AG04450 (cell line): ENCODE measurements around the gene KASH5. TPM values are rescaled to one million over a fixed set of nuclear protein-coding genes. Genes with fewer than 3 reads are reported as not detected.

ENCODE experiments used
- CTCF ChIA-PET: fragments of 300-600, 350-600 bp; formaldehyde crosslinking; extraction: SDS; loops from one replicate; lab custom pipeline; 2022; ENCODE audit warnings: antibody characterized with exemption, inconsistent platforms; lab: Charles Lee
- POLR2A ChIA-PET: fragments of 350-600 bp; formaldehyde crosslinking; extraction: SDS; loops from one replicate; lab custom pipeline; 2021; ENCODE audit warnings: antibody characterized with exemption, inconsistent platforms; lab: Yijun Ruan, JAX
- DNase-seq: peaks from one replicate; pipeline ENCODE4 v3.0.0-alpha.2; 2011; ENCODE audit warnings: low read depth, low spot score
- H3K27ac ChIP-seq: one replicate; pipeline ENCODE4 v1.5.1; 2012; ENCODE audit warnings: low read depth, low read length, control low read depth
- H3K27me3 ChIP-seq: one replicate; pipeline ENCODE4 v1.6.0; 2012; ENCODE audit warnings: low read length; ENCODE audit not compliant: control insufficient read depth, insufficient read depth
- H3K4me3 ChIP-seq: 2 replicates; pipeline ENCODE4 v1.5.1; 2011; ENCODE audit warnings: mild to moderate bottlenecking, low read depth, low read length, control low read depth
- H3K9me3 ChIP-seq: 2 replicates; pipeline ENCODE4 v1.5.1; 2012; ENCODE audit warnings: low read length; ENCODE audit not compliant: control insufficient read depth, insufficient read depth
- polyA plus RNA-seq: library from polyadenylated mRNA; depleted of rRNA; stranded (reverse); fragments of >200 nt; gene quantifications from 2 replicates; pipeline ENCODE4 v1.2.3, GENCODE V29; 2011
- TF ChIP-seq, protein P1 (sequence below): IDR thresholded peaks from 2 replicates; pipeline ENCODE4 v1.5.1; 2011; ENCODE audit warnings: low read depth, low read length, control low read depth, inconsistent platforms

KASH5 gene
- polyA plus RNA-seq, 1 experiment = not detected

DNA sequence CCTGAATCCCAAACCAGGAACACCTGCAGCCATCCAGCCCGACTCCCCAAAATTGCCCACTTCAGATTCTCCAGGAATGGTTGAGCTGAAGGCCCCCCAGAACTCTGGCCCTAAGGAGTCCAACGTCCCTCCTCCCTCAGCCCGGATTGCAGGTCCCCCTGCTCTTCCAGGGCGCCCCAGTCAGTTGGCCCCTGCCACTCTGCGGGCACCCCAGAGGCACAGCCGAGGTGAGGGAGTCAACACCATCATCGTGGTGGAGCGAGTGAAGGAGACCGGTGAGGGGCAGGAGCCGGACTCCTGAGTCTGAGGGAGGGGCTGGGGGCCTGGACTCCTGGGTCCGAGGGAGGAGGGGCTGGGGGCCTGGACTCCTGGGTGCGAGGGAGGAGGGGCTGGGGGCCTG is 39.3 kb downstream of the KASH5 start:
- Histone ChIP-seq H3K4me3 (no peak overlapping the region), H3K27ac (no peak overlapping the region), H3K9me3 (peaks cover 18% of the 10 kb centered on the region; the same call in 1 of the 2 replicates), H3K27me3 (peaks cover 93% of the 10 kb centered on the region)
- ChIA-PET CTCF (interaction anchor here (1.6 kb wide), 1 partner anchor 126 kb away, joined by 4 read pairs; no protein-coding TSS in a partner anchor), POLR2A (no interaction called here)
- TF ChIP-seq, protein P1, sequence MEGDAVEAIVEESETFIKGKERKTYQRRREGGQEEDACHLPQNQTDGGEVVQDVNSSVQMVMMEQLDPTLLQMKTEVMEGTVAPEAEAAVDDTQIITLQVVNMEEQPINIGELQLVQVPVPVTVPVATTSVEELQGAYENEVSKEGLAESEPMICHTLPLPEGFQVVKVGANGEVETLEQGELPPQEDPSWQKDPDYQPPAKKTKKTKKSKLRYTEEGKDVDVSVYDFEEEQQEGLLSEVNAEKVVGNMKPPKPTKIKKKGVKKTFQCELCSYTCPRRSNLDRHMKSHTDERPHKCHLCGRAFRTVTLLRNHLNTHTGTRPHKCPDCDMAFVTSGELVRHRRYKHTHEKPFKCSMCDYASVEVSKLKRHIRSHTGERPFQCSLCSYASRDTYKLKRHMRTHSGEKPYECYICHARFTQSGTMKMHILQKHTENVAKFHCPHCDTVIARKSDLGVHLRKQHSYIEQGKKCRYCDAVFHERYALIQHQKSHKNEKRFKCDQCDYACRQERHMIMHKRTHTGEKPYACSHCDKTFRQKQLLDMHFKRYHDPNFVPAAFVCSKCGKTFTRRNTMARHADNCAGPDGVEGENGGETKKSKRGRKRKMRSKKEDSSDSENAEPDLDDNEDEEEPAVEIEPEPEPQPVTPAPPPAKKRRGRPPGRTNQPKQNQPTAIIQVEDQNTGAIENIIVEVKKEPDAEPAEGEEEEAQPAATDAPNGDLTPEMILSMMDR = no peak
- no peak for DNase-seq

DNA sequence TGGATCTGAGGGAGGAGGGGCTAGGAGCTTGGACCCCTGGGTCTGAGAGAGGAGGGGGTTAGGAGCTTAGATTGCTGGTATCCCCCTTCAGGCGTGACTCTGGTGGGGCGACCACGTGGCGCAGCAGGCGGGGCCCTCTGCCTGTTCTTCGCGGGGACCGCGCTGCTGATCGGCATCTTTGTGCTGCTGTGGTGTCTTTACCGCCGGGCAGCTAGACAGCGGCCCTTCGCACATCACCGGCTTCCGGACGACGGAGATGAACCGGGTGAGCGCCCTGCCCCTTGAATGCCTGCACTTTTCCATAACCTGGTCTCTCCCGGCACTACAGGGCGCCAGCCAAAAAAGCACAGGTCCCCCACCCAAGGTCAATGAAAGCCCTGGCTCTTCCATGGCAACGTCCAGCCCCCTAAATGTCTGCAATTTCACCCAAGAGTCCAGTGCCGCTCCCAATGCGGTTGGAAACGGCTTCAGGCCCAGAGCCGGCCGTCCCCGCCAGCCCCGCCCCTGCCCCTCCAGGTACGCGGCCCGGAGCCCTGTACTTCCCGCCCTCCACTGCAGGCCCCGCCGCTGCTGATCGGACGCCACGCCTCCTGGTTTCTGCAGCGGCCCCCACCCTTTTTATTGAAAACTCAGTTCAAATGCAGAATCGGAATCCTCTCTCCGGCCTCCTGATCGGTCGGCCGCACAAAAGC is 40.0 kb downstream of the KASH5 start:
- DNase-seq = no peak
- Histone ChIP-seq H3K27me3 (peaks cover 94% of the 10 kb centered on the region), H3K4me3 (no peak overlapping the region), H3K27ac (no peak overlapping the region), H3K9me3 (peaks cover 22% of the 10 kb centered on the region; the same call in 1 of the 2 replicates)
- ChIA-PET POLR2A (interaction anchor here (1.1 kb wide), 1 partner anchor 15 kb away, joined by 7 read pairs; no protein-coding TSS in a partner anchor), CTCF (interaction anchor here (0.5 kb wide), 1 partner anchor 333 kb away, joined by 3 read pairs; no protein-coding TSS in a partner anchor)
- TF ChIP-seq, protein P1 = no peak

DNA sequence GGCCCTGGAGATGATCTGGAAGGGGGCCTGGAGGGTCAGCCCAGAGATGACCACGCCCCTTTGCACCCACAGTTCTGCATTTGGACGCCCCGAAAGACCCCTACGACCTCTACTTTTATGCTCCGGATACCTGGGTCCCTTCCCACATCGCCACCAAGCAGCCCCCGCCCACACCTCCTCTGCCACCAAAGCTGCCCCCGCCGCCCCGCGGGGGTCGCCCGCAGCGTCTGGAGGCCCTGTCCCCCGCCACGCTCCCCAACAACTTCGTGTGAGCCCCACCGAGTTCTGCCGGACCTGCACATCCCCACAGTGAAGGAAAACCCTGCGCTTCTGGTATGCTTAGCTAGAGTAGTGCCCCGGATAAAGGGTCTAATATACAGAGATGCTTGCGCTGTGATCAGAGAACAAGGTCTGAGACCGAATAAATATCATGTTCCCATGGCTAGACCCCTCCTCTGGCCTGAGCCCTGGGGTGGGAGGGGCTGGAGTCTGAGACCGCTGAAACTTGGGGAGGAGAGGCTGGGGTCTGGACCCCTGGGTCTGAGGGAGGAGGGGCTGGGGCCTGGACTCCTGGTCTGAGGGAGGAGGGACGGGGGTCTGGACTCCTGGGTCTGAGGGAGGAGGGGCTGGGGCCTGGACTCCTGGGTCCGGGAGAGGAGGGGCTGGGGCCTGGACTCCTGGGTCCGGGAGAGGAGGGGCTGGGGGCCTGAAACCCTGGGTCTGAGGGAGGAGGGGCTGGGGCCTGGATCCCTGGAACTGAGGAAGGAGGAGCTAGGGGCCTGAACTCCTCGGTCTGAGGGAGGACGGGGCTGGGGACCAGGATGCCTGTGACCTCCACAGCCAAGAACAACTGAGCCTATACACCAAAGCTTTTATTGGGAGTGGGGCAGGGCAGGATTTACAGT is 40.8 kb downstream of the KASH5 start:
- no peak for DNase-seq
- ChIA-PET CTCF (interaction anchor here (0.5 kb wide), 1 partner anchor 334 kb away, joined by 3 read pairs; no protein-coding TSS in a partner anchor), POLR2A (interaction anchor here (1.1 kb wide), 1 partner anchor 14 kb away, joined by 7 read pairs; no protein-coding TSS in a partner anchor)
- no peak overlapping the region for H3K27ac ChIP-seq
- H3K9me3 ChIP-seq = peaks cover 22% of the 10 kb centered on the region; the same call in 1 of the 2 replicates
- H3K4me3 ChIP-seq = no peak overlapping the region
- TF ChIP-seq, protein P1 = no peak
- peaks cover 94% of the 10 kb centered on the region for H3K27me3 ChIP-seq

DNA sequence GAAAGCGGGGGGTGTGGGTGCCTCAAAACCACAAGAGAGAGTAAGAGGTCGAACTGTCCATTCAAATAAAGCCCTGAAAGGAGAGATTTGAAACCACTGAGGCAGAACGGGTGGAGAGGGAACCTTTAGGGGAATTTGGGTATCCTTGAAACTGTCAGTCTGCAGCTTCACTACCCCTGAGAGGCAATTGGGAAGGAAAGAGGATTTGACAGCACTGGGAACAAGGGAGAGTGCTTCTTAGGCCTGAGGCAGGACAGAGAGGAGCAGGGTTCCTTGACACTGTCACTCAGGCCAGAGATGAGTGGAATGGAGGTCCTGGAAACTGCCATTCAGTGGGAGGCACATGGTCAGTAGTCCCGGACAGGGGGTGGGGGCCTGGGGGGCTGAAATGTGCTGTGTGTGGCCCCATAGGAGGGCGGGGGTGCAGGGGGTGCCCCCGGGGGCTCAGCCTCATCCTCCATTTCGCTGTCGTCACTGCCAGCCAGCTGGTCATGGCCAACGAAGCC is 42.2 kb downstream of the KASH5 start:
- DNase-seq = no peak
- no peak overlapping the region for H3K4me3 ChIP-seq
- H3K27me3 ChIP-seq = peaks cover 98% of the 10 kb centered on the region
- no peak overlapping the region for H3K27ac ChIP-seq
- TF ChIP-seq, protein P1 = no peak
- CTCF ChIA-PET = no interaction called here
- peaks cover 25% of the 10 kb centered on the region; the same call in 1 of the 2 replicates for H3K9me3 ChIP-seq
- POLR2A ChIA-PET = no interaction called here
